HCT116 (cell line): ENCODE data around the gene NFKBIL1. TPM values are rescaled to one million over a fixed set of nuclear protein-coding genes. Genes with fewer than 3 reads are reported as not detected.

Experiments
- ATAC-seq: fragments of 200-7000 bp; cut with Tn5 transposase; 2 replicates; pipeline ENCODE4 v1.9.1; 2020; ENCODE audit warnings: mild to moderate bottlenecking, moderate library complexity
- BruUV-seq: library from RNA; stranded (reverse); fragments of 400-500 nt; replicated peaks from 2 replicates; lab custom pipeline; 2021; lab: Mats Ljungman, UMichigan
- CTCF ChIA-PET: fragments of 300-600 bp; sonication (Branson Sonifier 250); formaldehyde crosslinking; loops from one replicate; lab custom pipeline; 2021; ENCODE audit warnings: antibody characterized with exemption; lab: Charles Lee
- POLR2A ChIA-PET: fragments of 300-600, 350-600 bp; sonication (Branson Sonifier 250); formaldehyde crosslinking; loops from one replicate; lab custom pipeline; 2021; ENCODE audit warnings: antibody characterized with exemption; lab: Charles Lee
- RAD21 ChIA-PET, 2 experiments: fragments of 300-600 bp; sonication (Branson Sonifier 250); formaldehyde crosslinking; loops; one replicate each; lab custom pipeline; 2023; ENCODE audit warnings: low total read pairs in 2 of 2; ENCODE audit not compliant: uncharacterized antibody in 2 of 2, unreplicated experiment in 2 of 2, low non-redundant PET in 1 of 2; lab: Charles Lee
- DNase-seq: peaks from one replicate; pipeline ENCODE4 v3.0.0-alpha.2; 2010; ENCODE audit warnings: low read depth, low spot score
- H2AFZ ChIP-seq: fragments of 200-600 bp; shearing (Covaris generic), sonication (generic); 2 replicates; pipeline ENCODE4 v1.6.1; 2017; ENCODE audit warnings: low read depth, mixed run types, mixed read lengths, antibody characterized with exemption, low read length; ENCODE audit not compliant: poor library complexity, severe bottlenecking
- H3K27ac ChIP-seq: 2 replicates; pipeline ENCODE4 v1.5.1; 2012; ENCODE audit warnings: low read depth, low read length
- H3K27me3 ChIP-seq: fragments of 200-600 bp; sonication (generic); 2 replicates; pipeline ENCODE4 v1.6.1; 2016; ENCODE audit warnings: mixed run types, low read length, mixed read lengths; ENCODE audit not compliant: insufficient read depth
- H3K36me3 ChIP-seq, 2 experiments: fragments of 200-500 bp in 1 of 2; fragments of 200-600 bp in 1 of 2; sonication (Bioruptor generic) in 1 of 2; sonication (generic) in 1 of 2; 2 replicates each; pipeline versions ENCODE4 v1.5.1 to v1.6.1; 2014 to 2016; ENCODE audit warnings: low read length in 2 of 2, inconsistent platforms in 1 of 2, mixed read lengths in 1 of 2, mixed run types in 1 of 2; ENCODE audit not compliant: insufficient read depth in 2 of 2, control insufficient read depth in 1 of 2
- H3K4me1 ChIP-seq, 2 experiments: fragments of 200-600 bp in 1 of 2; sonication (generic) in 1 of 2; 2 replicates each; pipeline versions ENCODE4 v1.5.1 to v1.6.1; 2012 to 2017; ENCODE audit warnings: low read length in 2 of 2, inconsistent platforms in 1 of 2, mild to moderate bottlenecking in 1 of 2, mixed read lengths in 1 of 2, mixed run types in 1 of 2, moderate library complexity in 1 of 2; ENCODE audit not compliant: insufficient read depth in 2 of 2, control insufficient read depth in 1 of 2
- H3K4me2 ChIP-seq: fragments of 200-600 bp; sonication (generic); 2 replicates; pipeline ENCODE4 v1.6.1; 2017; ENCODE audit warnings: mixed run types, low read length, mixed read lengths
- H3K4me3 ChIP-seq, 2 experiments: fragments of 200-600 bp in 1 of 2; sonication (generic) in 1 of 2; replicated peaks in 1 of 2; 2 replicates each; pipeline ENCODE4 v1.5.1; 2011 to 2016; ENCODE audit warnings: low read length in 2 of 2, control low read depth in 1 of 2, low read depth in 1 of 2, mild to moderate bottlenecking in 1 of 2, mixed read lengths in 1 of 2, mixed run types in 1 of 2
- H3K79me2 ChIP-seq: fragments of 200-600 bp; sonication (generic); 2 replicates; pipeline ENCODE4 v1.6.1; 2017; ENCODE audit warnings: mild to moderate bottlenecking, mixed run types, low read length, moderate library complexity, mixed read lengths; ENCODE audit not compliant: insufficient read depth
- H3K9ac ChIP-seq: fragments of 200-600 bp; sonication (generic); 2 replicates; pipeline ENCODE4 v1.6.1; 2016; ENCODE audit warnings: low read length, mixed read lengths
- H3K9me2 ChIP-seq: fragments of 200-600 bp; sonication (generic), shearing (Covaris generic); 2 replicates; pipeline ENCODE4 v1.6.1; 2017; ENCODE audit warnings: mixed run types, mild to moderate bottlenecking, moderate library complexity; ENCODE audit not compliant: insufficient read depth
- H3K9me3 ChIP-seq, 2 experiments: fragments of 200-500 bp in 1 of 2; fragments of 200-600 bp in 1 of 2; sonication (Bioruptor generic) in 1 of 2; sonication (generic) in 1 of 2; 2 replicates each; pipeline ENCODE4 v1.6.1; 2014 to 2017; ENCODE audit warnings: low read length in 2 of 2, mixed read lengths in 2 of 2, inconsistent platforms in 1 of 2, low read depth in 1 of 2, mild to moderate bottlenecking in 1 of 2, mixed run types in 1 of 2, moderate library complexity in 1 of 2; ENCODE audit not compliant: control insufficient read depth in 1 of 2, insufficient read depth in 1 of 2
- H4K20me1 ChIP-seq: fragments of 200-600 bp; sonication (generic), shearing (Covaris generic); 2 replicates; pipeline ENCODE4 v1.6.1; 2017; ENCODE audit warnings: mixed run types, mild to moderate bottlenecking, moderate library complexity; ENCODE audit not compliant: insufficient read depth
- ATF3 ChIP-seq: IDR thresholded peaks from 2 replicates; pipeline ENCODE4 v1.6.1; 2012
- CEBPB ChIP-seq: IDR thresholded peaks from 2 replicates; pipeline ENCODE4 v1.6.1; 2012; ENCODE audit warnings: low read depth
- CTCF ChIP-seq, 3 experiments: fragments of 200-600 bp in 1 of 3; sonication (generic) in 1 of 3; IDR thresholded peaks in 2 of 3; conservative IDR thresholded peaks in 1 of 3; 2 replicates each; pipeline ENCODE4 v1.5.1; 2012 to 2017; ENCODE audit warnings: low read depth in 2 of 3, low read length in 2 of 3, antibody characterized with exemption in 1 of 3, borderline replicate concordance in 1 of 3, control low read depth in 1 of 3, mild to moderate bottlenecking in 1 of 3, mixed read lengths in 1 of 3, mixed run types in 1 of 3, moderate library complexity in 1 of 3; ENCODE audit not compliant: insufficient read depth in 1 of 3
- EGR1 ChIP-seq: IDR thresholded peaks from 2 replicates; pipeline ENCODE4 v1.6.1; 2012; ENCODE audit warnings: low read depth
- ELF1 ChIP-seq: IDR thresholded peaks from 2 replicates; pipeline ENCODE4 v1.6.1; 2012; ENCODE audit warnings: low read depth, borderline replicate concordance
- EZH2 ChIP-seq: fragments of 200-600 bp; sonication (generic); IDR thresholded peaks from 2 replicates; pipeline ENCODE4 v1.6.1; 2017; ENCODE audit warnings: antibody characterized with exemption, mixed run types
- FOSL1 ChIP-seq: IDR thresholded peaks from 2 replicates; pipeline ENCODE4 v1.6.1; 2012; ENCODE audit warnings: low read depth
- JUND ChIP-seq: IDR thresholded peaks from 2 replicates; pipeline ENCODE4 v1.6.1; 2012
- MAX ChIP-seq: IDR thresholded peaks from 2 replicates; pipeline ENCODE4 v1.6.1; 2012
- REST ChIP-seq: IDR thresholded peaks from 2 replicates; pipeline ENCODE4 v1.6.1; 2012; ENCODE audit warnings: low read depth
- SRF ChIP-seq: IDR thresholded peaks from 2 replicates; pipeline ENCODE4 v1.6.1; 2012; ENCODE audit warnings: low read depth
- TCF7L2 ChIP-seq: IDR thresholded peaks from 2 replicates; pipeline ENCODE4 v1.7.0; 2011; ENCODE audit warnings: borderline replicate concordance, inconsistent platforms; ENCODE audit not compliant: insufficient read depth, insufficient read length; ENCODE audit errors: extremely low read depth
- YY1 ChIP-seq: IDR thresholded peaks from 2 replicates; pipeline ENCODE4 v1.6.1; 2011; ENCODE audit warnings: low read length, low read depth, moderate library complexity, mild to moderate bottlenecking; ENCODE audit not compliant: insufficient replicate concordance; ENCODE audit errors: extremely low read depth
- ZFX ChIP-seq: fragments of 450-650 bp; IDR thresholded peaks from 2 replicates; pipeline ENCODE4 v1.6.1; 2017
- intact Hi-C: fragments of 100-400 bp; cut with micrococcal nuclease; formaldehyde crosslinking; loops from 2 replicates; pipeline ENCODE4 v1.10.0; 2022
- total RNA-seq: library from RNA; stranded (reverse); gene quantifications from one replicate; pipeline ENCODE4 v1.2.1, GENCODE V29; 2021; ENCODE audit not compliant: unreplicated experiment

The NFKBIL1 gene
- total RNA-seq, 1 experiment from 2014 or later: 26.6 TPM

- no TSS peak for BruUV-seq
- ChIA-PET POLR2A (no interaction called here), CTCF (no interaction called here), RAD21 (no interaction called here)
- DNase-seq (no peak), ATAC-seq (no peak)
- Histone ChIP-seq H2AFZ (no peak overlapping the region), H3K27ac (no peak overlapping the region), H3K79me2 (peaks cover 6% of the 10 kb centered on the region; the same call in 1 of the 2 replicates), H4K20me1 (no peaks in the 10 kb centered on the region), H3K4me1 (peaks cover 5 to 24% of the 10 kb centered on the region in 2 experiments; a peak in 3 of 4 replicates), H3K9ac (peak overlapping the region; percentile 31; the same call in 1 of the 2 replicates), H3K4me3 (no peak overlapping the region), H3K4me2 (peak overlapping the region; percentile 72), H3K36me3 (peaks cover 18 to 20% of the 10 kb centered on the region in 2 experiments), H3K9me3 (no peaks in the 10 kb centered on the region), H3K9me2 (no peaks in the 10 kb centered on the region), H3K27me3 (no peaks in the 10 kb centered on the region)
- intact Hi-C loops: no loop called here
- TF ChIP-seq SRF: no peak
- no peak for TF ChIP-seq TCF7L2
- TF ChIP-seq JUND: no peak
- TF ChIP-seq ZFX: no peak
- TF ChIP-seq YY1: no peak
- TF ChIP-seq CEBPB: no peak
- no peak for TF ChIP-seq FOSL1
Measured at GRCh38 chr6:31559606-31559957, 12.2 kb downstream of the NFKBIL1 start.

- H4K20me1 ChIP-seq: no peaks in the 10 kb centered on the region
- BruUV-seq: no TSS peak
- peak overlapping the region; percentile 31 for H3K9ac ChIP-seq
- H3K4me3 ChIP-seq: peak overlapping the region in 1 of 2 experiments; percentile 24; a peak in 1 of 4 replicates
- H3K27ac ChIP-seq: no peak overlapping the region
- H3K79me2 ChIP-seq: peaks cover 6% of the 10 kb centered on the region; the same call in 1 of the 2 replicates
- no peaks in the 10 kb centered on the region for H3K9me3 ChIP-seq
- H3K4me2 ChIP-seq: peak overlapping the region; percentile 72
- intact Hi-C loops: no loop called here
- DNase-seq (no peak), ATAC-seq (peak; percentile 72)
- CTCF ChIA-PET: no interaction called here
- H3K36me3 ChIP-seq: peaks cover 16 to 20% of the 10 kb centered on the region in 2 experiments
- RAD21 ChIA-PET: no interaction called here
- POLR2A ChIA-PET: no interaction called here
- H3K4me1 ChIP-seq: peaks cover 5 to 24% of the 10 kb centered on the region in 2 experiments; a peak in 3 of 4 replicates
- H2AFZ ChIP-seq: no peak overlapping the region
- H3K27me3 ChIP-seq: no peaks in the 10 kb centered on the region
- H3K9me2 ChIP-seq: no peaks in the 10 kb centered on the region
- TF ChIP-seq EZH2 (no peak), MAX (no peak), ATF3 (no peak), CTCF (IDR thresholded peaks at IDR 0.05 in 2 of 3, conservative IDR thresholded peaks at IDR 0.05 in 1 of 3; ENCODE audit: borderline replicate concordance in 1 of 3, insufficient read depth in 1 of 3, low read depth in 2 of 3, low read length in 2 of 3) (no peak), ELF1 (no peak), JUND (peak; percentile 45), SRF (no peak), FOSL1 (peak; percentile 39; the same call in 1 of the 2 replicates), REST (no peak), EGR1 (no peak)
Measured at GRCh38 chr6:31559958-31560696, 12.7 kb downstream of the NFKBIL1 start.
